HG03103 (cell line): ENCODE data around the gene FLVCR2.
A peak's percentile ranks its signal among the peaks of the same experiment; 100 is the strongest.

ENCODE experiments used
- ATAC-seq: cut with Tn5 transposase; IDR thresholded peaks from one replicate; pipeline ENCODE4 v1.9.1; 2021; ENCODE audit warnings: low read depth; ENCODE audit not compliant: unreplicated experiment

The FLVCR2 gene

GRCh38 chr14:75553761-75554364 lies 24.6 kb upstream of the FLVCR2 start:
- no peak for ATAC-seq

DNA sequence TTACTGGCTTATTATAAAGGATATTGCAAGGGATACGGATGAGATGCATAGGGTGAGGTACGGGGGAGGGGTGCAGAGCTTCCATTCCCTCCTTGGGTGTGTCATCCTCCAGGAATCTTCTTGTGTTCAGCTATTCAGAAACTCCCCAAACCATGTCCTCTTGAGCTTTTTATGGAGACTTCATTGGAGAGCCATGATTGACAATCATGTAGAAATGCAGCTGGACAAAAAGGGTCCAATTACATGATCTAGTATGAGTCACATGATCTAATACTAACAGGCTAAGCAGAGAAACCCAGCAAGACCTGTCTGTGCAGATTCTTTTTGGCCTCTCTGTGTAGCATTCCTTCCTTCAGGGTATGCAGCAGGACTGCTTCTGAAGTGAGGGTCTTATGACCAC lies 23.9 kb upstream of the FLVCR2 start:
- ATAC-seq = no peak

DNA sequence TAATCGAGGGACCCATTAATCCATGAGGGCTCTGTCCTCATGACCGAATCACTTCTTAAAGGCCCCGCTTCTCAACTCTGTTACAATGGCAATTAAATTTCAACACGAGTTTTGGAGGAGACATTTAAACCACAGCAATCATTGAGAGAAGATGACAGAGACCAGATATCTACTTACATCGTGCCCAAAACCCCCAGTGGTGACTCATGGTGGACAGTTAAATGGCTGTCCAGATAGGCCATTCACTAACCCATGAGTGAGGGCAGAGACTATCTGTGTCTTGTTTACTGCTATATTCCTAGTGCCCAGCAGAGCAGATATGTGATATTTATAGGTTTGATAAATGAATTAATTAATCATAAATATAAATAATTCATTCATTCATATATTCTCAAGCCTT lies 20.0 kb upstream of the FLVCR2 start:
- ATAC-seq = no peak

DNA sequence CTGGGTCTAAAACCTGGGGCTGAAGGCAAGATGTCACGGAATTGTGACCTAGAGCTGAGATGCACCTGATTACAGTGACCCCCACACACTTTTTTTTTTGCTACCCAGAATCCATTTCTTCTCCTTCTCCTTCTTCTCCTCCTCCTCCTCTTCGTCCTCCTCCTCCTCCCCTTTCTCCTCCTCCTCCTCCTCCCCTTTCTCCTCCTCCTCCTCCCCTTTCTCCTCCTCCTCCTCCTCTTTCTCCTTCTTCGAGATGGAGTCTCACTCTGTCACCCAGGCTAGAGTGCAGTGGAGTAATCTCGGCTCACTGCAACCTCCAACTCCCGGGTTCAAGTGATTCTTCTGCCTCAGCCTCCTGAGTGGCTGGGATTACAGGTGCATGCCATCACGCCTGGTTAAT lies 19.4 kb upstream of the FLVCR2 start:
- ATAC-seq = no peak

DNA sequence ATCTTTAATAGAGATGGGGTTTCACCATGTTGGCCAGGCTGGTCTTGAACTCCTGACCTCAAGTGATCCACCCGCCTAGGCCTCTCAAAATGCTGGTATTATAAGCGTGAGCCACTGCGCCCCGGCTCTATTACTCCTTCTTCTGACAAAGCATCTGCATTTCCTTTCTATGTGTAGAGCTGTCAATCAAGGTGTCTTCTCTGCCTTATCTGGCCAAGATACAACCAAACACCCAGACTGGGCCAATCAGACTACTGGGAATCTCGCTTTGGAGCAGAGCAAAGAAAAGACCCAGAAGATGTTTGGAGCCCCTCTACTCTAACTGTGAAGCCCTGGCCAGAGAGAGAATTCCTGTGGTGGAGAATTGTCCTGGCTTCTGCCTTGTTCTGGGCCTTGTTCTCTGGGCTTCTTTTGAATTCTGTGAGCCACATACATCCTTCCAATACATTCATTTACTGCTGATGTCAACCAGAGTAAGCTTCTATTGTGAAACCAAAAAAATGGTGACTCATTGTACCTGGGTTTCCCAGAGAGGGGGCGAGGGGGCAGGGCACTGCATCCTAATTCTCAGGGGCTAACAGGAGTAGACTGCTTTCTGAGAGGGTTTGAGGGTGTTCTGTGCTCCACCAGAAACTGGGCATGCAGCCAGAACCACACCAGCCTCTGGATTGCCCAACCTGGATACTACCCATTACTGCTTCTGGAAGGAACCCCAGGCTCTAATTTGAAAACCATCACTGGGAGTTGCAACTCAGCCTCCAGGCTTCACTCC lies 18.8 kb upstream of the FLVCR2 start:
- ATAC-seq = no peak

DNA sequence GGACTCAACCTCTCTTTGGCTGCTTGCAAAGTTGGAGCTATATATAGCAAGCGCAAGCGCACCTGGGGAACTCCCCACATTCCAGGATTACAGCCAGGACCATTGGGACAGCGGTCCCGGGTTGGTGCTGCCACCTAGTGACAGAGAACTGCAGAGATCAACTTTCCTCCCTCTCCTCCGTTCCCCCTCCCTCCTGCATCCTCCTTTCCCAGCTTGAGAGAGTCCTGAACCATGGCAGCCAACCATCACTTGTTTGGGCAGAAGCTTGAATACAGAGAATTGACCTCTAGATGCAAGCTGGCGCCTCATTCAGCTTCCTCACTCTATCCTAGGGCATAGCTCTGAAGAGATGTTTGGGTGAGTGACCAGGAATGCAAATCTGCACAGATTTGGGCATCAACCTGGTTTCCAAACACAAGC lies 17.4 kb upstream of the FLVCR2 start:
- ATAC-seq = no peak

DNA sequence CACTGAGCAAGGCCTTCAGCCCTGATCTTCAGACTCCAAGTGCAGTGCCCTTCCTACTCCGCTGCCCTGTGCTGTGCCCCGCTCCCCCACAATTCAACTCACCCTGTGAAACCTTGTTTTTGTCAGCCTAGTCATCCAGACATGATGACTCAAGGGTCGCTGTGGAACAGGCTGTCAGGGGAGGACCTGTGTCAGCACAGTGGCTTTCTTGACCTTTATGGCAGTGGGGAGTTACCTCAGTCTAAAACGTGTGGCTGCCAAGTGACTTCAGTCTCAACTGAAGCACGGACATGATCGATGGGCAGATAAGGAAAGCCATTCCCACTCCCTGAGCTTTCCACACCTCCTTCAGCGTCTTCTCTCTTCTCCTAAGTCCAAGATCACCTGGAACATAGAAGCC lies 16.3 kb upstream of the FLVCR2 start:
- no peak for ATAC-seq

- no peak for ATAC-seq
These were observed 15.9 kb upstream of the FLVCR2 start for GRCh38 chr14:75562489-75562888.

DNA sequence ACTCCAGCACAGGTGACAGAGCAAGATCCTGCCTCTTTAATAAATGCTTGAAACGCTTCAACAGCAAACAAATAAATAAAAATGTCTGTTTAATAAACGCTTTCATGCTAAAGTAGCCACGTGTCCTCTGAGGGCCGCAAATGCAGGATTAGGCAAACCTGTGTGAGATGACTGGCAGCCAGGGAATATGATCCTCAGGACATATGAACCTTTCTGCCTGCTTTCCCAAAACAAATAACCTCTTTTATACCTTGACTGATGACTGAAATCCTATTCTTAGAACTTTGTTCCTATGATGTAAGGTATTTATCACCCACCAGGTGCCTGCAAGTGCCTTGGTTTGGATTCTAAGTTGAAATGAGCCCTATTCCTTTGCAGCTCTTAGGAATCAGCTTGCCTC lies 14.5 kb upstream of the FLVCR2 start:
- no peak for ATAC-seq

DNA sequence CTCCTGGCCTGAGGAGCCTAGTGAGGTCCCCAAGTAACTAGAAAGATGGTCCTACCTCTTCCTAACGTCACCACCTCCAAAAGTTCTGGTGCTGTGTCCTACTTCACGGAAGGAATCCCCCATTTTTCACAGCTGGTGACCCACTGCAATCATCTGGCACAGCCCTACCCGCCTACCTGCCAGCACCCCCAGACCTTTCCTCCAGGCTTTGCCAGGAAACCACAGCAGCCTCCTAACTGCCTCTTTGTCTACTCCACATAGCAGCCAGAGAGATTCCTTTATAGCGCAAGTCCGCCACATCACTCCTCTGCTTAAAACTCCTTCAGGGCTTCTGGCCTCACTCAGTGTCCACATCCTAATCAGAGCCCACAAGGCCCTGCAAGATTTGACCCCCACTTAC lies 13.4 kb upstream of the FLVCR2 start:
- no peak for ATAC-seq

GRCh38 chr14:75566321-75566720 lies 12.1 kb upstream of the FLVCR2 start:
- no peak for ATAC-seq

- no peak for ATAC-seq
These were observed 11.7 kb upstream of the FLVCR2 start for GRCh38 chr14:75566752-75567151.

DNA sequence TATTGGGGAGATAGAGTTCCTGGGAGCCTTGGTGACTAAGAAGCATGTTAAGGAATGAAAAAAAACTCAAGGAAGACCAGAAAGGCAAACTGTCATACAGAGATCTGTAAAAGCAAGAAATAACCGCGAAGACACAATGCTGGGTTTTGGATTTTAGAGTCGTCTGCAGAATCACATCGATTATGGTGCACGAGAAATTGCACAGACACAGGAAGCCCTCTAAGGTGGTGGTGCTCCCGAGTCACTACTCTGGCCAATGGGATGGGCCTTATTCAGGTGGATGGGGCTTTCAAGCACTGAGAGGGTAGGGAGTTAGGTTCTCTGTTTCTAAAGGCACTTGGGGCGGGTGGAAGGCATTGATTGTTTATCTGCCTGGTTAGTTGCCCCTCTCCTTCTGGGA lies 10.3 kb upstream of the FLVCR2 start:
- ATAC-seq = no peak

DNA sequence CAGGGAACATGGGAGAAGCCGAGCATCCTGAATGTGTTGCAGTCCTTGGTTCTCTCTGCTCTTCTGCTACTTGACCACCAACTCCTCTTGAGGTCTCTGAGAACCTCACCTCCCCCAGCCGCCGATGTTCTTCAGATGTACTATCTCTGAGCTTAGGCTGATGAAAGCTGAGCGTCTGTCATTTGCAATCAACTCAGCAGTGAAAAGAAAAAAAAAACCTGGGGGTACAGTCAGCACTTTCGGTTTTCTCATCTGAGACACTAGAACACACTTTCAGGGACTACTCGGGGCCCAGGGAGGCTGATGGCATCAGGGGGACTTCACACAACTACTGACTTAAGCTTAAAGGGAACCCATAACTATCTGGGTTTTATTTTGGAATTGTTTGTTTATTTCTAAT lies 9.6 kb upstream of the FLVCR2 start:
- ATAC-seq = no peak

GRCh38 chr14:75570797-75571196 lies 7.6 kb upstream of the FLVCR2 start:
- ATAC-seq = no peak

DNA sequence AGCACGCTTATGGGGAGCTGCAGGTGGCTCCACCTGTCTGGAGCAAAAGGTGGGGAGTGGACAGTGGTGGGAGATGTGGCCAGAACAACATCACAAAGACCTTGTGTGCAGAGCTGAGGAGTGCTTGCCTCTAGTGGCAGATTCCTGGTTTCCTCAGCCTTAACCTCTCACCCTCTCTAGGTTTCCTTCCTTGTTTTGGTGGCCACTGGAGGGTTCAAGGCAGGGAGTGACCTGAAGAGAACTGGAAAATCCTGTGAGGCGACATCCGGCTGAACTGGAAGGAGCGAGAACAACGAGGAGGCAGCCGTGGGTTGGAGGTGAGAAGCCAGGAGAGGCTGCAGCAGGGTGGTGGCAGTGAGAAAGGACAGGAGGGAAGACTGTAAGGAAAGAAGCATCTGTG lies 6.3 kb upstream of the FLVCR2 start:
- ATAC-seq = no peak

- no peak for ATAC-seq
These were observed 1.3 kb upstream of the FLVCR2 start for GRCh38 chr14:75577090-75577489.

DNA sequence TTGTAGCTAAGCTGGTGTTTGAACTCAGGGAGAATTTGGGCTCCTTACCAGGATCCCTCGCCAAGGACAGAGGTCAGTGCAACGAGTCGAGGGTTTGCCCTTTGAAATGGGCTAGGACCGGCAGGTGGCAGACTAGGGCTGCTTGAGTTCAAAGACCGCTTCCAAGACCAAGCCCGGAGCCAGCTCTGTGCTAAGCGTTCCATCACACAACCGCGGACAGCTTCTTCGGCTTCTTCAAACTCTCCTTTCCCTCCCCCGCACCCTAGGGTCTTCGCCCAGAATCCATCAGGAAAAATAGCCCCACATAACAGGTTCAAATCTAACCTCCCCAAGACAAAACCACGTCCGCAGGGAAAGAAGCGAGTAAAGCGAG lies 705 bp upstream of the FLVCR2 start:
- peak; percentile 81 for ATAC-seq

- no peak for ATAC-seq
These were observed 442 bp downstream of the FLVCR2 start for GRCh38 chr14:75578786-75579337.

DNA sequence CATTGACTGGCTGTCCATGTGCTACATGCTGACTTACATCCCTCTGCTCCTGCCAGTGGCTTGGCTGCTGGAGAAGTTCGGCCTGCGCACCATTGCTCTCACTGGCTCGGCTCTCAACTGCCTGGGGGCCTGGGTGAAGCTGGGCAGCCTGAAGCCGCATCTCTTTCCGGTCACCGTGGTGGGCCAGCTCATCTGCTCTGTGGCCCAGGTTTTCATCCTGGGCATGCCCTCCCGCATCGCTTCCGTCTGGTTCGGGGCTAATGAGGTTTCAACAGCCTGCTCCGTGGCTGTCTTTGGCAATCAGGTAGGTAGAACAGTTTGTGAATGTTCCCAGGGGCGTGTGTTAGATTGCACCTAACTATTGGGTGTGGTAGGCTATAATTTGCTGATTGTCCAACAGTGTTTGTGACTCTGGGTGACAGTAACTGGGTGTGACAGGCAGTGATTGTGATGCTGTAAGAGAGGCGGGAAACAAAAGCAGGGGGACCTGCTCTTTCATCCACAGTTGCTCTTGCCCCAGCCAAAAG lies 981 bp downstream of the FLVCR2 start:
- ATAC-seq = no peak

GRCh38 chr14:75579882-75580281 lies 1.5 kb downstream of the FLVCR2 start:
- no peak for ATAC-seq

GRCh38 chr14:75587388-75587787 lies 9.0 kb downstream of the FLVCR2 start:
- ATAC-seq = no peak
